NT2/D1 (cell line): Measurements from ENCODE around the gene MASP1.
A peak's percentile ranks its signal among the peaks of the same experiment; 100 is the strongest.

ENCODE experiments used
- DNase-seq: peaks from one replicate; pipeline ENCODE4 v3.0.0-alpha.2; 2011; ENCODE audit warnings: low read depth, low spot score
- H3K27me3 ChIP-seq: 2 replicates; pipeline ENCODE4 v1.6.0; 2011; ENCODE audit warnings: mild to moderate bottlenecking; ENCODE audit not compliant: insufficient read length, insufficient read depth
- H3K36me3 ChIP-seq: 2 replicates; pipeline ENCODE4 v1.6.1; 2011; ENCODE audit warnings: mild to moderate bottlenecking, low read length, mixed read lengths; ENCODE audit not compliant: insufficient read depth, insufficient read length
- H3K4me1 ChIP-seq: 2 replicates; pipeline ENCODE4 v1.5.1; 2011; ENCODE audit not compliant: insufficient read depth, insufficient read length
- H3K4me3 ChIP-seq: 2 replicates; pipeline ENCODE4 v1.5.1; 2011; ENCODE audit warnings: low read depth; ENCODE audit not compliant: insufficient read length
- H3K9ac ChIP-seq: 2 replicates; pipeline ENCODE4 v1.6.0; 2011; ENCODE audit warnings: low read depth; ENCODE audit not compliant: insufficient read length
- H3K9me3 ChIP-seq: 2 replicates; pipeline ENCODE4 v1.5.1; 2011; ENCODE audit warnings: mild to moderate bottlenecking, low read length; ENCODE audit not compliant: insufficient read depth
- SUZ12 ChIP-seq: IDR thresholded peaks from 2 replicates; pipeline ENCODE4 v1.6.1; 2011; ENCODE audit not compliant: insufficient read length, insufficient read depth; ENCODE audit errors: extremely low read depth
- YY1 ChIP-seq: IDR thresholded peaks from 2 replicates; pipeline ENCODE4 v1.6.1; 2011; ENCODE audit not compliant: insufficient read length, insufficient read depth
- ZNF274 ChIP-seq: IDR thresholded peaks from 2 replicates; pipeline ENCODE4 v1.6.1; 2011; ENCODE audit warnings: mild to moderate bottlenecking, low read depth, low read length

The MASP1 gene

DNA sequence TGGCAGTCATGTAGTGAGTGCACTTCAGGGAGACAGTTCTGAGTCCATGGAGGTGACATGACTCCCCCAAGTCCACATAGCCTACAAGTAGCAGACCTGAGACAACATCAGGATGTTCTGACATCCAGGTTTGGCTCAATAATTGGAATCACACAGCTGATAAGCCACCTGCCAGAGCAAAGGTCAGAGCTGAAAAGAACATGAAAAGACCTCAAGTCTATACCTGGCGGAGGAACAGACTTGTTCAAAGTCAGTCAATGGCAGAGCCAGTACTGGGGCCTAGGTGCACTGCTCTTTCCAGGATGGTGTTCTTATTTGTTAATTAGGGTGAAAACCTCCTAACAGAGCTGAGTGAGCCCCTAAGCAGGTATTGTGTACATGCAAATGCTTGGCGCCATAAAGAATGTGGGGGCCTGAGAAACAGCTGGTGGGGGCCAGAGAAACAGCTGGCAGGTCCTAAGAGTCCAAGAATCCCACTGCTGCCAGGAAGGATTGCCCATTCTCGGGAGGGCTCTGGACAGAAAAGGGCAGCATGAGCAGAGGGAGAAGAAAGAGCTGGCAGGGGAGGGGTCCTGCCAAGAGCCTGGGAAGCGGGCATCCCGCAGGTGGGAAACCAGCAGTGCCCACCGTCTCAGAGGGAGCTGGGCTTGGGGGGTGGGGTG is 17.1 kb downstream of the MASP1 start:
- Histone ChIP-seq H3K36me3 (no peaks in the 10 kb centered on the region), H3K9me3 (peaks cover 11% of the 10 kb centered on the region; the same call in 1 of the 2 replicates), H3K9ac (no peak overlapping the region), H3K4me1 (peaks cover 10% of the 10 kb centered on the region), H3K27me3 (no peaks in the 10 kb centered on the region), H3K4me3 (no peak overlapping the region)
- DNase-seq = peak; percentile 32
- TF ChIP-seq YY1 (no peak), SUZ12 (no peak), ZNF274 (no peak)

DNA sequence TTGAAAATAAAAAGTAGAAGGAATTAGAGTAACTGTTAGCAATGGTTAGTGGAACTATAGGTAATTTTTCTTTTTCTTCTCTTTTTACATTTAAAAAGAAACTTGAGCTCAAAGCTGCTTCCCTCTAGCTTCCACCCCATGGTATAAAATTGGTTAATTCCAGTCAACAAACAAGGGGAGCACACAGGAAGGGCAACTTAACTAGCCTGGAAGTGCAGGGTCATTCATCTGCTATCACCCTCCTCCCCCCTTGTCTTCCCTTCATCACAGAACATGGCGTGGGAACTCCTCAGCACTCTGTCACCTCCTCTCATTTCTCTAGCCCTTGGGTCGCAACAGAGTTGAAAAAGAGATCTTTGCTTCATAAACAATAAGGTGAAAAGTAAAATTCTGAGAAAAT is 20.0 kb downstream of the MASP1 start:
- no peak overlapping the region for H3K9ac ChIP-seq
- peaks cover 4% of the 10 kb centered on the region for H3K4me1 ChIP-seq
- peaks cover 17% of the 10 kb centered on the region; the same call in 1 of the 2 replicates for H3K9me3 ChIP-seq
- no peak for DNase-seq
- H3K36me3 ChIP-seq = no peaks in the 10 kb centered on the region
- TF ChIP-seq SUZ12 = no peak
- H3K4me3 ChIP-seq = no peak overlapping the region
- H3K27me3 ChIP-seq = no peaks in the 10 kb centered on the region

DNA sequence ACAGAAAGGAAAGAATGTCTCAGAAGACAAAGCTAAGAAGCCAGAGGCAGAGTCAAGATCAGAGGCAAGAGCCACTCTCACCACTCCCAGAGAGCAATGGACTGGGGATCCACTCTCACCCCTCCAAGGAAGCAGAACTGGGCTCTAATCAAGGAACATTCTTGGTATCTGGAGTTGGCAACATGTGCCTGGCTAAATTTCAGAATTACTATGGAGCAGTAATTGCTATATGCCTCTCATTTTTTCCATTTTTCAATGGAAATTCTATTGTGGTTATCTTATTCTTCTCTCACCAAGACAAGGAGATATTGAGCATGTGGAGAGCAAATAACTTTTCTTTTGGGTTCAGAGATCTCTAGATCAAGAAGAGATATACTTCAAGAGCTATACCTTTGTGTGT is 22.1 kb downstream of the MASP1 start:
- H3K9me3 ChIP-seq = peaks cover 17% of the 10 kb centered on the region; the same call in 1 of the 2 replicates

DNA sequence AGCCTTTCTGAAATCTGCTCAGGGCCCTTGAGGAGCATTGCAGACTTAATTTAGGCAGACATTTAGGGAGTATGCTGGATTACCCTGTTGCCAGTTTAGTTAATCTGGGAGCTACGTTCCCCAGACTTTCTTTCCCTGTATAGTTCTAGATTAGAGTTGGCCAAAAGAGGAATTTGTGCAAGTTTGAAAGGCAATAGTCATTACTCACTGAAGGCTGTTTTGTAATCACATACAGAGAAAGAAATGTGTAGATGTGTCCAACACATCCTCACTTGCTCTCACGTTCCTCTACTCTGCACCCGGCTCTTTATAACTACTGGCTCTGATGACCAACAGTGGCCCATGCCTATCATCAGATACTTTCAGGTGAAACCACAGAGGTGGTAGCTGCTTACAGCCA is 24.2 kb downstream of the MASP1 start:
- TF ChIP-seq YY1 = no peak
- no peak for TF ChIP-seq ZNF274
- TF ChIP-seq SUZ12 = no peak
- DNase-seq = no peak
- Histone ChIP-seq H3K36me3 (no peaks in the 10 kb centered on the region), H3K27me3 (no peaks in the 10 kb centered on the region), H3K4me3 (no peak overlapping the region), H3K4me1 (no peaks in the 10 kb centered on the region), H3K9me3 (peaks cover 17% of the 10 kb centered on the region; the same call in 1 of the 2 replicates), H3K9ac (no peak overlapping the region)

More for the DNA sequence above, 22.1 kb downstream of the MASP1 start:
- no peaks in the 10 kb centered on the region for H3K4me1 ChIP-seq
- H3K9ac ChIP-seq = no peak overlapping the region
- H3K36me3 ChIP-seq = no peaks in the 10 kb centered on the region
- no peaks in the 10 kb centered on the region for H3K27me3 ChIP-seq
- H3K4me3 ChIP-seq = no peak overlapping the region
- no peak for TF ChIP-seq SUZ12
- no peak for TF ChIP-seq ZNF274
- no peak for TF ChIP-seq YY1
- no peak for DNase-seq

DNA sequence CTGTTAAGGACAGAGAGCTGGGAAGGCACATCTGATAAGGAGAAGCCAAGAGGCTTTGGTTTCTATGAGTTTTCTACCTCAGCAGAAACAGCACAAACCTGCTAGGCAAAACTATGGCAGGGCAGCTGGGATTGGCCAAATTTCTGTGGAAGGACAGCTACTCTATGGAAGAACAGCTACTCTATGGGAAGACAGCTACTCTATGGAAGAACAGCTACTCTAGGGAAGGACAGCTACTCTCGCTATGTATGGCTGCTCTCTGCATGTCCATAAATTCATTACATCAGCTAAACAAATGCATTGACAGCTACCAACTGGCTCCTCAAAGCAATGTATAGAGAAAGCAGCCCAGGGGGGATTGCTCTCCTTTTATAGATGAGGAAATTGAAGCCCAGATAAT is 24.8 kb downstream of the MASP1 start:
- TF ChIP-seq SUZ12 (no peak), ZNF274 (no peak), YY1 (no peak)
- H3K9ac ChIP-seq = no peak overlapping the region
- H3K36me3 ChIP-seq = no peaks in the 10 kb centered on the region
- DNase-seq = no peak
- H3K4me3 ChIP-seq = no peak overlapping the region
- peaks cover 17% of the 10 kb centered on the region; the same call in 1 of the 2 replicates for H3K9me3 ChIP-seq
- no peaks in the 10 kb centered on the region for H3K27me3 ChIP-seq
- no peaks in the 10 kb centered on the region for H3K4me1 ChIP-seq

DNA sequence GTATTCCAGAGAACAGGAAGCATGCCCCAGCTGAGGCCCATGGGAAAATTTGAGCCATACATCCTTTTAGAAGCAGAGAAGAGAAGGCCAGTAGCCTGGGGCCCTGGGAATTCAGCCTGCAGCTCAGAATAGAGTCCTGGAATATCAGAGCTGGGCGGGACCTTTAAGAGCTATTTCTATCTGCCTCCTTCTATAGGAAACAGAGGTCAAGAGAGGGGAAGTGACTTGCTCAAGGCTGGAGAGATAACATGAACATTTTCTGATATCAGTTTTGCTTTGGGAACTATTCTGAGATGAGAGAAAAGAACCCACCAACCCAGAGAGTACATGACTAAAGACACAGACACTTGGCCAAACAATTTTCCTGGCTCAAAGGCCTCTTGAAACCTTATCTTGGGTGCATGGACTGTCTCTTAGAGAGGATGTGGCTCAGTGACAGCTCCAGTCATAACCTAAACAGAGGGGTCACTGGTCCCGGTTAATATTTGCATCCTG is 26.0 kb downstream of the MASP1 start:
- H3K27me3 ChIP-seq = no peaks in the 10 kb centered on the region
- H3K9ac ChIP-seq = no peak overlapping the region
- no peak for TF ChIP-seq YY1
- no peak for TF ChIP-seq SUZ12
- TF ChIP-seq ZNF274 = no peak
- no peak for DNase-seq
- no peaks in the 10 kb centered on the region for H3K36me3 ChIP-seq
- no peak overlapping the region for H3K4me3 ChIP-seq
- H3K4me1 ChIP-seq = no peaks in the 10 kb centered on the region
- H3K9me3 ChIP-seq = peaks cover 17% of the 10 kb centered on the region; the same call in 1 of the 2 replicates

DNA sequence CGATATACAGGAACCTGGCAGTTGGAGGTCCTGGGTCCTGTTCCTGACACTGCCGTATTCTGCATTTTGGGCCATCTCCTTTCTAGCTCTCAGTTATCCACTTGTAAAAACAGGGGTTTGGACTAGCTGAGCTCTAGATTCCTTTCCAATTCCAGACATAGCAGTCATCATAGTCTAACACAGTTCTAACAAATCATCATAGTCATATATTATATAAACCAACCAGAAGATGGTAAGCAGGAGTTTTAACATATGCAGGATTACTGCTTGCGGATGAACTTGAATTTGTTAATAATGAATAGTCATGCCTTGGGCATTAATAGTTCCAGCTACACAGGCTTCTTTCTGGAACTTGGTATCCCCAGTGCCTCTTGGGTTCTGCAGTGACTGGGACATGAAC is 26.6 kb downstream of the MASP1 start:
- TF ChIP-seq YY1 (no peak), ZNF274 (no peak), SUZ12 (no peak)
- no peak for DNase-seq
- Histone ChIP-seq H3K9me3 (peaks cover 11% of the 10 kb centered on the region; the same call in 1 of the 2 replicates), H3K27me3 (no peaks in the 10 kb centered on the region), H3K36me3 (no peaks in the 10 kb centered on the region), H3K4me1 (no peaks in the 10 kb centered on the region), H3K9ac (no peak overlapping the region), H3K4me3 (no peak overlapping the region)

DNA sequence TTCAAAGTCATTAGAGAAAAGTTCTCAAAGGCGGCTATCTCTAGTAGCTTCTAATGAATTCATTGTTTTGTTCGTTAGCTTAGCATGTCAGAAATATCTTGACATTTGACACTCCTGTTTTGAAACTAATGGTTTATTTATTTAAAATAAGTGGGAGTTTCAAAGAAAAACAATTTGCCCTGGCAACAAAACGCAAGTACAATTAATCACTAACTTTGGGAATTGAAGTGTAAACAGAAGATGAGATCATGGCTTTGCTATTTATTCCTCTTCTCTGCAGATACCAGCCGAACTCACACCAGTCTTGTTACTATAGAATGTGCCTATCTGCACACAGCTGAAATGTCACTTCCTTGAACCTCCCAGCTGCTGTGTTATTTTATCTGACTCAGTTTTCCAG is 27.5 kb downstream of the MASP1 start:
- no peak for DNase-seq
- no peak overlapping the region for H3K4me3 ChIP-seq

More for the DNA sequence above, 27.5 kb downstream of the MASP1 start:
- H3K27me3 ChIP-seq = no peaks in the 10 kb centered on the region
- TF ChIP-seq YY1 (no peak), ZNF274 (no peak), SUZ12 (no peak)
- no peaks in the 10 kb centered on the region for H3K36me3 ChIP-seq
- no peak overlapping the region for H3K9ac ChIP-seq
- 0 out of 2 replicates have a peak, but pooled peaks cover 2% of the 10 kb centered on the region for H3K9me3 ChIP-seq
- H3K4me1 ChIP-seq = no peaks in the 10 kb centered on the region
